ENCODE results near the gene FDX2. TPM values are rescaled to one million over a fixed set of nuclear protein-coding genes. Genes with fewer than 3 reads are reported as not detected.
A peak's percentile ranks its signal among the peaks of the same experiment; 100 is the strongest.
"Not testable (repeated sequence)": the region's sequence is repeated elsewhere in the genome, so short reads cannot be mapped to it uniquely, and the experiment has no call there.

The FDX2 gene
- polyA plus RNA-seq, 1 experiment, result 40.1 TPM

- Histone ChIP-seq H3K4me3 (ENCODE audit: low read depth, low read length) (no peak overlapping the region), H3K27me3 (ENCODE audit: control insufficient read depth, insufficient read depth, low read length) (no peaks in the 10 kb centered on the region), H3K36me3 (ENCODE audit: control insufficient read depth, insufficient read depth, low read length) (no peaks in the 10 kb centered on the region)
- no peak for TF ChIP-seq CTCF (IDR thresholded peaks at IDR 0.05; ENCODE audit: insufficient read depth, low read depth, low read length)
- CTCF ChIA-PET, result interaction anchor here (1.2 to 1.3 kb wide), 4 partner anchors 11 to 75 kb away, joined by 3 to 5 read pairs (median 4); partner anchors contain the start of gene RAVER1
- peak; percentile 71 for DNase-seq (ENCODE audit: low read depth)
- POLR2A ChIA-PET, result interaction anchor here (0.6 to 0.9 kb wide), 3 partner anchors 11 to 36 kb away, joined by 4 to 14 read pairs (median 5); partner anchors contain the start of genes RAVER1 and TYK2
These were observed 29.0 kb upstream of the FDX2 start for GRCh38 chr19:10344780-10345179.

GRCh38 chr19:10343495-10343894 is 27.7 kb upstream of the FDX2 start:
- no peaks in the 10 kb centered on the region for H3K36me3 ChIP-seq (ENCODE audit: control insufficient read depth, insufficient read depth, low read length)
- no peak overlapping the region for H3K4me3 ChIP-seq (ENCODE audit: low read depth, low read length)
- H3K27me3 ChIP-seq (ENCODE audit: control insufficient read depth, insufficient read depth, low read length), result no peaks in the 10 kb centered on the region
- POLR2A ChIA-PET, result no interaction called here
- CTCF ChIA-PET, result interaction anchor here (0.6 to 2.1 kb wide), 6 partner anchors 9 to 300 kb away, joined by 3 to 8 read pairs (median 3); partner anchors contain the start of genes PDE4A and RAVER1
- DNase-seq (ENCODE audit: low read depth), result no peak
- TF ChIP-seq CTCF (IDR thresholded peaks at IDR 0.05; ENCODE audit: insufficient read depth, low read depth, low read length), result no peak

- Histone ChIP-seq H3K4me3 (ENCODE audit: low read depth, low read length) (no peak overlapping the region), H3K27me3 (ENCODE audit: control insufficient read depth, insufficient read depth, low read length) (no peaks in the 10 kb centered on the region), H3K36me3 (ENCODE audit: control insufficient read depth, insufficient read depth, low read length) (no peaks in the 10 kb centered on the region)
- no peak for TF ChIP-seq CTCF (IDR thresholded peaks at IDR 0.05; ENCODE audit: insufficient read depth, low read depth, low read length)
- DNase-seq (ENCODE audit: low read depth), result no peak
- CTCF ChIA-PET, result interaction anchor here (0.8 to 2.2 kb wide), 4 partner anchors 10 to 81 kb away, joined by 3 to 7 read pairs (median 5); no protein-coding TSS in a partner anchor
- POLR2A ChIA-PET, result no interaction called here
These were observed 24.2 kb upstream of the FDX2 start for GRCh38 chr19:10339977-10340376.

GRCh38 chr19:10339380-10339960 is 23.7 kb upstream of the FDX2 start, which contains the start of gene ICAM3:
TSS of gene ICAM3 (minus strand) at chr19:10339624. CDS start at chr19:10339614, 10 bp downstream.
- DNase-seq (ENCODE audit: low read depth), result no peak
- CTCF ChIA-PET, result interaction anchor here (1.4 kb wide), 1 partner anchor 70 kb away, joined by 6 read pairs; no protein-coding TSS in a partner anchor
- TF ChIP-seq CTCF (IDR thresholded peaks at IDR 0.05; ENCODE audit: insufficient read depth, low read depth, low read length), result no peak

GRCh38 chr19:10338940-10339339 is 23.1 kb upstream of the FDX2 start:
- no peak for TF ChIP-seq CTCF (IDR thresholded peaks at IDR 0.05; ENCODE audit: insufficient read depth, low read depth, low read length)
- DNase-seq (ENCODE audit: low read depth), result no peak
- Histone ChIP-seq H3K36me3 (ENCODE audit: control insufficient read depth, insufficient read depth, low read length) (no peaks in the 10 kb centered on the region), H3K27me3 (ENCODE audit: control insufficient read depth, insufficient read depth, low read length) (no peaks in the 10 kb centered on the region), H3K4me3 (ENCODE audit: low read depth, low read length) (no peak overlapping the region)
- CTCF ChIA-PET, result no interaction called here
- POLR2A ChIA-PET, result no interaction called here

More at GRCh38 chr19:10339380-10339960, 23.7 kb upstream of the FDX2 start, which contains the start of gene ICAM3:
- H3K27me3 ChIP-seq (ENCODE audit: control insufficient read depth, insufficient read depth, low read length), result no peaks in the 10 kb centered on the region
- no peak within 1 kb of the TSS for H3K4me3 ChIP-seq (ENCODE audit: low read depth, low read length)
- H3K36me3 ChIP-seq (ENCODE audit: control insufficient read depth, insufficient read depth, low read length), result no peaks in the 10 kb centered on the region
- POLR2A ChIA-PET, result no interaction called here

- H3K4me3 ChIP-seq (ENCODE audit: low read depth, low read length); H3K27me3 ChIP-seq (ENCODE audit: control insufficient read depth, insufficient read depth, low read length); H3K36me3 ChIP-seq (ENCODE audit: control insufficient read depth, insufficient read depth, low read length); DNase-seq (ENCODE audit: low read depth); POLR2A ChIA-PET: not testable (repeated sequence)
- CTCF ChIA-PET, result interaction anchor here (0.6 to 1.4 kb wide), 5 partner anchors 16 to 68 kb away, joined by 3 to 5 read pairs (median 3); no protein-coding TSS in a partner anchor
These were observed 20.9 kb upstream of the FDX2 start for GRCh38 chr19:10336725-10337124.

Measured in BJ (cell line).